Prostate gland (tissue), 2 donors: ENCODE results near the gene SLC22A3.

Experiments
- POLR2A ChIP-seq: fragments of 450-650 bp; IDR thresholded peaks from one replicate; pipeline ENCODE4 v1.6.1; 2016; ENCODE audit warnings: antibody characterized with exemption, mild to moderate bottlenecking
- TF ChIP-seq, protein P1 (sequence below), 4 experiments: fragments of 200-600 bp in 2 of 4; fragments of 450-650 bp in 2 of 4; sonication (generic) in 2 of 4; IDR thresholded peaks; 1 replicate in 3 of 4; 2 replicates in 1 of 4; pipeline ENCODE4 v1.5.1; 2016 to 2019; ENCODE audit warnings: antibody characterized with exemption in 4 of 4, mild to moderate bottlenecking in 2 of 4, moderate library complexity in 2 of 4

DNA sequence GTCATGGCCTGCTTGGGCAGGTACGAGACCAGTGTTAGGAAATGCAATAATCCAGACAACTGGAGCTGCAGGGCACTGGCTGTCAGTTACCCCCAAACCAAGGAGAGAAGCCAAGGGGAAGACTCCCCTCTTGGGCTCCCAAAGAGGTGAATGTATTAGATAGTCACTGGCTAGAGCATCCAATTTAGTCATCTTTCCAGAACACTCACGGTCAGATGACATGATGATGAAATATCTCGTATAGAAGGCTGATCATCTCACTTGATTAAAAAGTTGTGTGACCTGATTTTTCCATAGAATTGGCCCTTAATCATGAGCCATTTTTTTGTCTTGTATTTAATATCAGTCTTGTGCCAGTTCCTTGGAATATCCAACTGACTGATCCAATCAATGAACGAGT, 40.7 kb downstream of the SLC22A3 start:
- no peak for TF ChIP-seq POLR2A
- TF ChIP-seq, protein P1, sequence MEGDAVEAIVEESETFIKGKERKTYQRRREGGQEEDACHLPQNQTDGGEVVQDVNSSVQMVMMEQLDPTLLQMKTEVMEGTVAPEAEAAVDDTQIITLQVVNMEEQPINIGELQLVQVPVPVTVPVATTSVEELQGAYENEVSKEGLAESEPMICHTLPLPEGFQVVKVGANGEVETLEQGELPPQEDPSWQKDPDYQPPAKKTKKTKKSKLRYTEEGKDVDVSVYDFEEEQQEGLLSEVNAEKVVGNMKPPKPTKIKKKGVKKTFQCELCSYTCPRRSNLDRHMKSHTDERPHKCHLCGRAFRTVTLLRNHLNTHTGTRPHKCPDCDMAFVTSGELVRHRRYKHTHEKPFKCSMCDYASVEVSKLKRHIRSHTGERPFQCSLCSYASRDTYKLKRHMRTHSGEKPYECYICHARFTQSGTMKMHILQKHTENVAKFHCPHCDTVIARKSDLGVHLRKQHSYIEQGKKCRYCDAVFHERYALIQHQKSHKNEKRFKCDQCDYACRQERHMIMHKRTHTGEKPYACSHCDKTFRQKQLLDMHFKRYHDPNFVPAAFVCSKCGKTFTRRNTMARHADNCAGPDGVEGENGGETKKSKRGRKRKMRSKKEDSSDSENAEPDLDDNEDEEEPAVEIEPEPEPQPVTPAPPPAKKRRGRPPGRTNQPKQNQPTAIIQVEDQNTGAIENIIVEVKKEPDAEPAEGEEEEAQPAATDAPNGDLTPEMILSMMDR (IDR thresholded peaks at IDR 0.05), result no peak
